SK-N-DZ (cell line): ENCODE results near the gene HEATR3.

Source experiments
- DNase-seq: peaks from one replicate; pipeline ENCODE4 v3.0.0-alpha.2; 2015; ENCODE audit warnings: low spot score
- small RNA-seq, 2 experiments: library from RNA; depleted of rRNA; stranded (forward); fragments of <200 nt; gene quantifications; one replicate each; pipeline ENCODE3, GENCODE V24; 2014

The HEATR3 gene

DNA sequence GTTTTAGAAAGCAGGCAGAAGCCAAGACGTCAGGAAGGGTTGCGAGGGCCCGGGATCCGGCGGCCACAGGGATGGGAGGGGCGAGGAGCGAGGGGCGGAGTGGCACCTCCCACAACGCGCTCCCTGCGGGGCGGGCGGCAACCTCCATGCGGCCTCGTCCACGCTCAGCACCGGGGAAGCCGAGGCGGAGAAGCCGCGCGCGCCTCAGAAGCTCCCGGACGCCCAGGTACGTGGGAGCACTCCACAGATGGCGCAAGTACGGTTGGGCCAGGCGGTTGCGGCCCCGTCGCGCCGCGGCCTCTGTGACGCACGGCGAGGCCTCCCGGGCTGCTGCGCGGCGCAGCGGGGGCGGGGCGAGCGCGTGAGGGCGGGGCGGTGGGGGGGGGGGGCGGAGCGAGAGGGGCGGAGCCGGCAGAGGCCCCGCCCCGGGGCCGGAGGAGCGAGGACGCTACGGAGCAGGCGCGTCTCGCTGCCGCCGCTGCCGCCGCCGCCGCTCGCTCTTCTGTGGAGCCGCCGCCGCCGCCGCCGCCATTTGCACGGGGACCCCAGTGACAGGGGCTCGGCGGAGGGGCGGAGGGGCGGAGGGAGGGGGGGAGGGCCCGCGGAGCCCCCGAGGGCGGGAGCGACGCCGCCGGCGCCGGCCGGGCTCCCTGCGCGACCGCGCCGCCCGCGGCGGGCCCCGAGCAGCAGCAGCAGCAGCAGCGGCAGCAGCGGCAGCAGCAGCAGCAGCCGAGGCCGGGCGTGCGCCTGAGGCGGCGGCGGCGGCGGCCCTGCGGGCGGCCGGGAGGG lies 87.2 kb downstream of the HEATR3 start, which contains the start of gene TENT4B:
TSS of gene TENT4B (plus strand) at position 500 of the 789 bp plus-strand sequence. CDS start 316 bp downstream, outside the sequence.
- peak; percentile 80 for DNase-seq

DNA sequence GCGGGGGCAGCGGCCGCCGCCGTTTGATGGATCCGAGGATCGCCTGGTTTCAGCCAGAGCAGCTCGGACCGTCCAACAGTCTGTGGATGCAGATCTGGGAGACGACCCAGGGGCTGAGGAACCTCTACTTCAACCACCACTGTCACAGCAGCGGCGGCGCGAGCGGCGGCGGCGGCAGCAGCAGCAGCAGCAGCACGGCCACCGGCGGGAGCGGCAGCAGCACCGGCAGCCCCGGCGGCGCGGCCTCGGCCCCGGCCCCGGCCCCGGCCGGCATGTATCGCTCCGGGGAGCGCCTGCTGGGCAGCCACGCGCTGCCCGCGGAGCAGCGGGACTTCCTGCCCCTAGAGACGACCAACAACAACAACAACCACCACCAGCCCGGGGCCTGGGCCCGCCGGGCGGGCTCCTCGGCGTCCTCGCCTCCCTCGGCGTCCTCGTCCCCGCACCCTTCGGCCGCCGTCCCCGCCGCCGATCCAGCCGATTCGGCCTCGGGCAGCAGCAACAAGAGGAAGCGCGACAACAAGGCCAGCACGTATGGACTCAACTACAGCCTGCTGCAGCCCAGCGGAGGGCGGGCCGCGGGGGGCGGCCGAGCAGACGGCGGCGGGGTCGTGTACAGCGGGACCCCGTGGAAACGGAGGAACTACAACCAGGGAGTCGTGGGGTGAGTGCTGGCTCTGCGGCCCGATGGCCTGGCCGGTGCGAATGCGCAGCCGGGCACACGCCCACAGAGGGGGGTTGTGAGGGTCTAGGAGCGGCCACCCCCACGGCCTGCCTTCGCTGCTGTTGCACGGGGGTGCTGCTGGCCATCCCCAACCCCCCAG lies 88.0 kb downstream of the HEATR3 start:
- DNase-seq, result no peak

DNA sequence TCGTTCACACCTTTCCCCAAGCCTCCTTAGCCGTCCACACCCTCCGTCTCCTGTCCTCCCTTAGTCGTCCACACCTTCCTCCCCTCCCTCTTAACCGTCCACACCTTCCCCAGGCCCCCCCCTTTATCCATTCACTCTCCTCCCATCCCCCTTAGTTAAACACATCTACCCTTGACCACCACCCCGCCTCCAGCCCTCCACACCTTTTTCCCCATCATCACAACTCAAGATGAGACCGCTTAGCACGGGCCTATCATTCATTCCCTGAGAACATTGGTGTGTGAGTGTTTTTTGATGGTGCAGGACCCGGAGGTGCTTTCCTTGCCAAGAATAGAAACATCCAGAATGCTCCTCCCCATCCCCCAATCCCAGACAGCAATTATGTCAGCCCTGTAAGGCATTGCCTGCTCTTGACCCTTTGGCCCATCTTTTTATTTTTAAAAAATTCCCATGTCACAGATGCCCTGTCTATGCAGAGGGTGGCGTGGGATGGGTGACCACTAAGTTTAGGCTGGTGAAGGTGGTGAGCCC lies 88.7 kb downstream of the HEATR3 start:
- no peak for DNase-seq

DNA sequence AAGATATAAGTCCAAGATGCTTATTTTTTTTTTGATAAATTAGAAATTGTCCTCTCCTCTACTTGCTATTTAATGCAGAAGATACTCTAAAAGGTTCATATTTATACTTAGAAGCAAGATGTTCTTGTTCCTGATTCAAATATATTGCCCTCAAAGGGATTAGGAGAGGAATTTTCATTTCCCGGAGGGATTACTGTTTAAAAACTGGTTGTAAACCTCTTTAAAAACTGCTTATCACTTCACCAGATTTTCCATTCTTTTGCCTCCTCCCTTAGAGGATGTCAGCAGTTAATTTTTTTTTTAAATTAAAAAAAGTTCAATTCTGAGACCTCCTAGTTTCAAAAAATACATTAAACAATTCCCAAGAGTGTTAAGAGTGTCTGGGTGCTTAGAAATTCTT lies 90.2 kb downstream of the HEATR3 start:
- no peak for DNase-seq

Small RNAs within 50 kb of the gene (small RNA-seq; reads per million reads assigned to genes)
- gene RF00017 (0 reads per million in 2 experiments), gene RF00156 (0.03 to 0.04 reads per million in 2 experiments), gene RNY4P3 (0 to 1.6 reads per million in 2 experiments), gene RPL10P14 (0 to 0.04 reads per million in 2 experiments)
